HEK293 (cell line): ENCODE measurements around the gene C3AR1.

Source experiments
- CTCF ChIA-PET: fragments of 350-600 bp; formaldehyde crosslinking; extraction: SDS; loops from one replicate; lab custom pipeline; 2021; ENCODE audit warnings: antibody characterized with exemption; lab: Yijun Ruan, JAX
- POLR2A ChIA-PET: fragments of 300-600 bp; formaldehyde crosslinking; extraction: SDS; loops from one replicate; lab custom pipeline; 2020; ENCODE audit warnings: antibody characterized with exemption, inconsistent platforms; lab: Yijun Ruan, JAX
- H3K27ac ChIP-seq: fragments of 200-500 bp; sonication (Bioruptor generic); 2 replicates; pipeline ENCODE4 v1.5.1; 2014; ENCODE audit warnings: low read depth, low read length, control low read depth, inconsistent platforms; ENCODE audit errors: extremely low read depth
- H3K36me3 ChIP-seq, 2 experiments: fragments of 200-500 bp in 1 of 2; sonication (Bioruptor generic) in 1 of 2; 1 replicate in 1 of 2; 2 replicates in 1 of 2; pipeline ENCODE4 v1.5.1; 2014 to 2017; ENCODE audit warnings: inconsistent platforms in 2 of 2, low read length in 2 of 2; ENCODE audit not compliant: control insufficient read depth in 2 of 2, insufficient read depth in 1 of 2
- H3K4me1 ChIP-seq: fragments of 200-500 bp; sonication (Bioruptor generic); 2 replicates; pipeline ENCODE4 v1.5.1; 2014; ENCODE audit warnings: mild to moderate bottlenecking, low read length, inconsistent platforms; ENCODE audit not compliant: control insufficient read depth, insufficient read depth
- H3K4me3 ChIP-seq: 2 replicates; pipeline ENCODE4 v1.5.1; 2011; ENCODE audit warnings: low read depth, mild to moderate bottlenecking, control low read depth, low read length, moderate library complexity
- H3K9me3 ChIP-seq: fragments of 200-500 bp; sonication (Bioruptor generic); 2 replicates; pipeline ENCODE4 v1.5.1; 2014; ENCODE audit warnings: low read depth, low read length, inconsistent platforms; ENCODE audit not compliant: control insufficient read depth, insufficient read depth
- PRDM2 ChIP-seq: fragments of 450-650 bp; formaldehyde crosslinking; IDR thresholded peaks from 2 replicates; pipeline ENCODE4 v1.5.1; 2016; ENCODE audit warnings: missing biosample characterization, missing genetic modification characterization, borderline replicate concordance
- SCRT1 ChIP-seq: fragments of 450-650 bp; formaldehyde crosslinking; IDR thresholded peaks from 2 replicates; pipeline ENCODE4 v1.5.1; 2016; ENCODE audit warnings: missing biosample characterization, missing genetic modification characterization, borderline replicate concordance
- SETDB1 ChIP-seq: IDR thresholded peaks from one replicate; pipeline ENCODE4 v1.6.1; 2017; ENCODE audit warnings: mild to moderate bottlenecking, low read length, moderate library complexity, mixed read lengths; ENCODE audit not compliant: insufficient read length
- YY1 ChIP-seq: fragments of 450-650 bp; formaldehyde crosslinking; IDR thresholded peaks from 2 replicates; pipeline ENCODE4 v1.5.1; 2018; ENCODE audit warnings: missing biosample characterization, missing genetic modification characterization
- ZNF2 ChIP-seq: fragments of 450-650 bp; formaldehyde crosslinking; IDR thresholded peaks from 2 replicates; pipeline ENCODE4 v1.5.1; 2016; ENCODE audit warnings: missing biosample characterization, missing genetic modification characterization
- ZNF335 ChIP-seq: fragments of 450-650 bp; formaldehyde crosslinking; conservative IDR thresholded peaks from 2 replicates; pipeline ENCODE4 v1.5.1; 2016; ENCODE audit warnings: missing biosample characterization, missing genetic modification characterization
- ZNF621 ChIP-seq: fragments of 450-650 bp; formaldehyde crosslinking; IDR thresholded peaks from 2 replicates; pipeline ENCODE4 v1.5.1; 2017; ENCODE audit warnings: missing biosample characterization, missing genetic modification characterization
- ZNF654 ChIP-seq: fragments of 450-650 bp; formaldehyde crosslinking; IDR thresholded peaks from 2 replicates; pipeline ENCODE4 v1.5.1; 2016; ENCODE audit warnings: low read depth, missing biosample characterization, missing genetic modification characterization
- TF ChIP-seq, protein P1 (sequence below): fragments of 450-650 bp; formaldehyde crosslinking; IDR thresholded peaks from 2 replicates; pipeline ENCODE4 v1.5.1; 2016; ENCODE audit warnings: missing biosample characterization, missing genetic modification characterization
- TF ChIP-seq, protein P2 (sequence below): fragments of 450-650 bp; formaldehyde crosslinking; IDR thresholded peaks from 2 replicates; pipeline ENCODE4 v1.5.1; 2016; ENCODE audit warnings: missing biosample characterization, missing genetic modification characterization

C3AR1 gene

DNA sequence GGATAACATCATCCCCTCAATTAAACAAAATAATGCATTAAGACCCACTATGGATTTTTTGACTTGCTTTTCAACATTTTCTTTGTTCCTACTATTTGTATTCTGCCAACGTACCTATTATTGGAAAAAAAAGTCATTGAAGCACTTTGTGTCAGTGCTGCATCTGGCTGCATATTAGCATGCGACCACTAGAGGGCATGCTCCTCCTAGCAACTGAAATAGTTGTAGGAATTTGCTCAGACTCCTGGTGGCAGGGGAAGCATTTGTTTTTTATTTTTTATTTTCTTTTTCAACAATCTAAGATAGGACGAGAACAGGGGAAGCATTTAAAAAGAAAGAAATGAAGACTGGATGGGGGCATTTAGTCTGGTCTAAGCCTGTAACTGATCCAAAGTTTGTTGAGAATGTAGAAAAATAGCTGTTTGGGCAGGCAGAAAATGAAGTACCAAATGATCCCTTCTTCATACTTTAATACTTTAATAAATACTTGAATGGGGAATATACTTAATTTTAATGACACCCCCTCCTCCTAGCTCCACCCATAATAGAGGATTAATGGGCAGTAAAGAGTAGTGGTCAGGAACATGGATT lies 42.7 kb upstream of the C3AR1 start:
- Histone ChIP-seq H3K36me3 (no peaks in the 10 kb centered on the region), H3K9me3 (no peaks in the 10 kb centered on the region), H3K4me1 (no peaks in the 10 kb centered on the region), H3K4me3 (no peak overlapping the region), H3K27ac (no peak overlapping the region)
- TF ChIP-seq SCRT1 (tag by site-specific recombination) (no peak), SETDB1 (no peak), ZNF654 (tag by site-specific recombination) (peak; percentile 88), ZNF335 (peak; percentile 58; the same call in 1 of the 2 replicates), ZNF2 (tag by site-specific recombination) (peak; percentile 42; the same call in 1 of the 2 replicates)
- TF ChIP-seq, protein P1, sequence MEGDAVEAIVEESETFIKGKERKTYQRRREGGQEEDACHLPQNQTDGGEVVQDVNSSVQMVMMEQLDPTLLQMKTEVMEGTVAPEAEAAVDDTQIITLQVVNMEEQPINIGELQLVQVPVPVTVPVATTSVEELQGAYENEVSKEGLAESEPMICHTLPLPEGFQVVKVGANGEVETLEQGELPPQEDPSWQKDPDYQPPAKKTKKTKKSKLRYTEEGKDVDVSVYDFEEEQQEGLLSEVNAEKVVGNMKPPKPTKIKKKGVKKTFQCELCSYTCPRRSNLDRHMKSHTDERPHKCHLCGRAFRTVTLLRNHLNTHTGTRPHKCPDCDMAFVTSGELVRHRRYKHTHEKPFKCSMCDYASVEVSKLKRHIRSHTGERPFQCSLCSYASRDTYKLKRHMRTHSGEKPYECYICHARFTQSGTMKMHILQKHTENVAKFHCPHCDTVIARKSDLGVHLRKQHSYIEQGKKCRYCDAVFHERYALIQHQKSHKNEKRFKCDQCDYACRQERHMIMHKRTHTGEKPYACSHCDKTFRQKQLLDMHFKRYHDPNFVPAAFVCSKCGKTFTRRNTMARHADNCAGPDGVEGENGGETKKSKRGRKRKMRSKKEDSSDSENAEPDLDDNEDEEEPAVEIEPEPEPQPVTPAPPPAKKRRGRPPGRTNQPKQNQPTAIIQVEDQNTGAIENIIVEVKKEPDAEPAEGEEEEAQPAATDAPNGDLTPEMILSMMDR = peak; percentile 78
- TF ChIP-seq, protein P2, sequence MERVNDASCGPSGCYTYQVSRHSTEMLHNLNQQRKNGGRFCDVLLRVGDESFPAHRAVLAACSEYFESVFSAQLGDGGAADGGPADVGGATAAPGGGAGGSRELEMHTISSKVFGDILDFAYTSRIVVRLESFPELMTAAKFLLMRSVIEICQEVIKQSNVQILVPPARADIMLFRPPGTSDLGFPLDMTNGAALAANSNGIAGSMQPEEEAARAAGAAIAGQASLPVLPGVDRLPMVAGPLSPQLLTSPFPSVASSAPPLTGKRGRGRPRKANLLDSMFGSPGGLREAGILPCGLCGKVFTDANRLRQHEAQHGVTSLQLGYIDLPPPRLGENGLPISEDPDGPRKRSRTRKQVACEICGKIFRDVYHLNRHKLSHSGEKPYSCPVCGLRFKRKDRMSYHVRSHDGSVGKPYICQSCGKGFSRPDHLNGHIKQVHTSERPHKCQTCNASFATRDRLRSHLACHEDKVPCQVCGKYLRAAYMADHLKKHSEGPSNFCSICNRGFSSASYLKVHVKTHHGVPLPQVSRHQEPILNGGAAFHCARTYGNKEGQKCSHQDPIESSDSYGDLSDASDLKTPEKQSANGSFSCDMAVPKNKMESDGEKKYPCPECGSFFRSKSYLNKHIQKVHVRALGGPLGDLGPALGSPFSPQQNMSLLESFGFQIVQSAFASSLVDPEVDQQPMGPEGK (tag by site-specific recombination) = no peak
- ChIA-PET CTCF (interaction anchor here (0.5 to 3.8 kb wide), 36 partner anchors 10 to 442 kb away, joined by 3 to 38 read pairs (median 4); partner anchors contain the start of genes CLEC4A and FAM90A1), POLR2A (no interaction called here)

- Histone ChIP-seq H3K4me1 (no peaks in the 10 kb centered on the region), H3K9me3 (no peaks in the 10 kb centered on the region), H3K4me3 (no peak overlapping the region), H3K36me3 (peaks cover 23 to 35% of the 10 kb centered on the region in 2 experiments), H3K27ac (no peak overlapping the region)
- ChIA-PET CTCF (interaction anchor here (1.1 kb wide), 1 partner anchor 10 kb away, joined by 4 read pairs; no protein-coding TSS in a partner anchor), POLR2A (interaction anchor here (0.6 to 0.7 kb wide), 2 partner anchors 11 to 194 kb away, joined by 3 to 9 read pairs; no protein-coding TSS in a partner anchor)
- TF ChIP-seq PRDM2 = no peak
These were observed 33.1 kb upstream of the C3AR1 start for GRCh38 chr12:8099235-8099634.

- Histone ChIP-seq H3K27ac (no peak overlapping the region), H3K4me3 (no peak overlapping the region), H3K9me3 (no peaks in the 10 kb centered on the region), H3K4me1 (no peaks in the 10 kb centered on the region), H3K36me3 (peaks cover 44 to 63% of the 10 kb centered on the region in 2 experiments)
- ChIA-PET CTCF (interaction anchor here (0.6 to 1.6 kb wide), 4 partner anchors 9 to 136 kb away, joined by 4 read pairs; no protein-coding TSS in a partner anchor), POLR2A (no interaction called here)
- TF ChIP-seq YY1 (tag by site-specific recombination) (no peak), ZNF621 (tag by site-specific recombination) (no peak)
These were observed 30.2 kb upstream of the C3AR1 start for GRCh38 chr12:8096281-8096915.
